NCI-H510A (cell line): ENCODE measurements around the gene NMUR1.

Experiments
- DNase-seq: peaks from one replicate; lab custom pipeline; 2025; lab: John Stamatoyannopoulos, UW

The NMUR1 gene

GRCh38 chr2:231552752-231553151 lies 22.5 kb upstream of the NMUR1 start:
- DNase-seq, result no peak

GRCh38 chr2:231549446-231550239 lies 19.4 kb upstream of the NMUR1 start:
- no peak for DNase-seq

GRCh38 chr2:231548752-231549151 lies 18.5 kb upstream of the NMUR1 start:
- DNase-seq, result no peak

GRCh38 chr2:231547315-231548110 lies 17.3 kb upstream of the NMUR1 start:
- no peak for DNase-seq

GRCh38 chr2:231546014-231546715 lies 15.9 kb upstream of the NMUR1 start:
- no peak for DNase-seq

- DNase-seq, result no peak
Observed at GRCh38 chr2:231545105-231545902, 15.1 kb upstream of the NMUR1 start.

- DNase-seq, result no peak
Observed at GRCh38 chr2:231542136-231542535, 11.9 kb upstream of the NMUR1 start.

GRCh38 chr2:231541645-231542044 lies 11.4 kb upstream of the NMUR1 start:
- DNase-seq, result no peak

- no peak for DNase-seq
Observed at GRCh38 chr2:231539991-231540390, 9.7 kb upstream of the NMUR1 start.

- DNase-seq, result no peak
Observed at GRCh38 chr2:231535961-231536360, 5.7 kb upstream of the NMUR1 start.

GRCh38 chr2:231533777-231534125 lies 3.5 kb upstream of the NMUR1 start:
- DNase-seq, result no peak

GRCh38 chr2:231533086-231533776 lies 3.0 kb upstream of the NMUR1 start:
- DNase-seq, result no peak

GRCh38 chr2:231532756-231533035 lies 2.5 kb upstream of the NMUR1 start:
- no peak for DNase-seq

GRCh38 chr2:231531883-231532755 lies 1.9 kb upstream of the NMUR1 start:
- no peak for DNase-seq

- DNase-seq, result no peak
Observed at GRCh38 chr2:231531466-231531865, 1.2 kb upstream of the NMUR1 start.

GRCh38 chr2:231528636-231529030 lies 1.6 kb downstream of the NMUR1 start:
- DNase-seq, result no peak

GRCh38 chr2:231527955-231528635 lies 2.1 kb downstream of the NMUR1 start:
- no peak for DNase-seq

- DNase-seq, result no peak
Observed at GRCh38 chr2:231527091-231527395, 3.2 kb downstream of the NMUR1 start.

GRCh38 chr2:231526341-231527090 lies 3.7 kb downstream of the NMUR1 start:
- no peak for DNase-seq
